C4-2B (cell line): ENCODE measurements around the gene CYB5R3.

Experiments
- ZFX ChIP-seq: fragments of 450-650 bp; IDR thresholded peaks from 2 replicates; pipeline ENCODE4 v1.6.1; 2017
- TF ChIP-seq, protein P1 (sequence below): fragments of 450-650 bp; conservative IDR thresholded peaks from 2 replicates; pipeline ENCODE4 v1.5.1; 2017; ENCODE audit warnings: mild to moderate bottlenecking

GRCh38 chr22:42612336-42612735 lies 36.9 kb downstream of the CYB5R3 start:
- TF ChIP-seq, protein P1, sequence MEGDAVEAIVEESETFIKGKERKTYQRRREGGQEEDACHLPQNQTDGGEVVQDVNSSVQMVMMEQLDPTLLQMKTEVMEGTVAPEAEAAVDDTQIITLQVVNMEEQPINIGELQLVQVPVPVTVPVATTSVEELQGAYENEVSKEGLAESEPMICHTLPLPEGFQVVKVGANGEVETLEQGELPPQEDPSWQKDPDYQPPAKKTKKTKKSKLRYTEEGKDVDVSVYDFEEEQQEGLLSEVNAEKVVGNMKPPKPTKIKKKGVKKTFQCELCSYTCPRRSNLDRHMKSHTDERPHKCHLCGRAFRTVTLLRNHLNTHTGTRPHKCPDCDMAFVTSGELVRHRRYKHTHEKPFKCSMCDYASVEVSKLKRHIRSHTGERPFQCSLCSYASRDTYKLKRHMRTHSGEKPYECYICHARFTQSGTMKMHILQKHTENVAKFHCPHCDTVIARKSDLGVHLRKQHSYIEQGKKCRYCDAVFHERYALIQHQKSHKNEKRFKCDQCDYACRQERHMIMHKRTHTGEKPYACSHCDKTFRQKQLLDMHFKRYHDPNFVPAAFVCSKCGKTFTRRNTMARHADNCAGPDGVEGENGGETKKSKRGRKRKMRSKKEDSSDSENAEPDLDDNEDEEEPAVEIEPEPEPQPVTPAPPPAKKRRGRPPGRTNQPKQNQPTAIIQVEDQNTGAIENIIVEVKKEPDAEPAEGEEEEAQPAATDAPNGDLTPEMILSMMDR: no peak
- no peak for TF ChIP-seq ZFX
